GM06990 (cell line): ENCODE results near the gene USP34.

Experiments used
- DNase-seq: peaks from one replicate; pipeline ENCODE4 v3.0.0-alpha.2; 2011; ENCODE audit not compliant: insufficient read length; ENCODE audit errors: extremely low read depth
- H3K27me3 ChIP-seq: replicated peaks from 2 replicates; pipeline ENCODE4 v1.6.0; 2011; ENCODE audit warnings: low read length; ENCODE audit not compliant: control insufficient read depth, insufficient read depth
- H3K36me3 ChIP-seq: 2 replicates; pipeline ENCODE4 v1.5.1; 2011; ENCODE audit warnings: low read length; ENCODE audit not compliant: control insufficient read depth, insufficient read depth
- H3K4me3 ChIP-seq: replicated peaks from 2 replicates; pipeline ENCODE4 v1.5.1; 2011; ENCODE audit warnings: low read depth, mild to moderate bottlenecking, control low read depth, low read length
- CTCF ChIP-seq: IDR thresholded peaks from 2 replicates; pipeline ENCODE4 v1.5.1; 2011; ENCODE audit warnings: low read length, control low read depth, mild to moderate bottlenecking, inconsistent platforms; ENCODE audit not compliant: insufficient read depth, poor library complexity, severe bottlenecking

USP34 gene

DNA sequence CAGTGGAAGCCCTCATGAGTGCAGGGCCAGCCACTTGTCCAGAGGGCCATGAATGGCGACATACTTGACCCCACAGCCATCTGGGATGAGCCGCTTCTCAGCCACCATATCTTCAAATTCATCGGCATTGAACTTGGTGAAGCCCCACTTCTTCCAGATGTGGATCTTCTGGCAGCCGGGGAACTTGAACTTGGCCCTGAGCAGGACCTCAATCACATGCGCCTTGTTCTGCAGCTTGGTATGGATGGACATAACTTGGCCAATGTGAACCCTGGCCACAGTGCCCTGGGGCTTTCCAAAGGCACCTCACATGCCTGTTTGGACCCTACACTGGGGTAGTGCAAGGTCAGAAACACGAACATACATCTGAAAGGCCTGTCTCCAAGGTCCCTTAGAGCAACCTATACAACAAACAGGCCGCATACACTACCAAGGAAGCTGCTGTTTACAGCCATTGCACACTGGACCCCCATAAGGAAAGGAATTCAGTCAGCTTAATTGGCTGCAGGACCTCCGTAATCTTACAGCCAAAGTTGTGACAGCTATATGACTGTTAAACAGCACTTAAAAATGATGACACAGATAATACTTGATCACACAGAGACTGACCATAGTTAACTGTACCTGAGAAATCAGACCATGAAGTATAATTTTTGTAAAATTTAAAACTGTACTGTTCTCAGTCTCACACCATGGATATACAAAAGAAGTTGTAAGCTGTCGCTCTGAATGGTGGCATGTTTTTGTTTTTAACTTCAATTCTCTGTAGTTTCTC, 53.8 kb downstream of the USP34 start:
- DNase-seq = no peak
- H3K27me3 ChIP-seq = no peaks in the 10 kb centered on the region
- H3K4me3 ChIP-seq = no peak overlapping the region
- H3K36me3 ChIP-seq = no peaks in the 10 kb centered on the region; the same call in 1 of the 2 replicates
- no peak for TF ChIP-seq CTCF

- Histone ChIP-seq H3K36me3 (no peaks in the 10 kb centered on the region; the same call in 1 of the 2 replicates), H3K27me3 (no peaks in the 10 kb centered on the region), H3K4me3 (no peak overlapping the region)
- TF ChIP-seq CTCF = no peak
- no peak for DNase-seq
Observed at GRCh38 chr2:61415265-61415664, 55.6 kb downstream of the USP34 start.

DNA sequence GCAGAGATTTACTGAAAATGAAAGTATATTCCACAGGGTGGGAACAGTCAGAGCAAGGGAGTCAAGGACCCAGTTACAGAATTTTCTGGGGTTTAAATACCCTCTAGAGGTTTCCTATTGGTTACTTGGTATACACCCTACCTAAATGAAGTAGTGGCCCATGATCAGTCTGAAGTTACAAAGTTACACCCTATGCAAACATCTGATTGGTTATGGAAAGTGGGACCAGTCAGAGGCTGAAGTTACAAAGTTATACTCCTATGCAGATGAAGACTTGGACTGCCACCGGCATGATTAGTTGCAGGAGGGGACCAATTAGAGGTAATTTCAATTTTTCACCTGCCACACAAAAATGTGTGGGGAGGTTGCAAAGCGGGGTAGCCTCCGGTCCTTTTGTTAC, 56.2 kb downstream of the USP34 start:
- Histone ChIP-seq H3K27me3 (no peaks in the 10 kb centered on the region), H3K36me3 (no peaks in the 10 kb centered on the region; the same call in 1 of the 2 replicates), H3K4me3 (no peak overlapping the region)
- TF ChIP-seq CTCF = no peak
- DNase-seq = no peak

DNA sequence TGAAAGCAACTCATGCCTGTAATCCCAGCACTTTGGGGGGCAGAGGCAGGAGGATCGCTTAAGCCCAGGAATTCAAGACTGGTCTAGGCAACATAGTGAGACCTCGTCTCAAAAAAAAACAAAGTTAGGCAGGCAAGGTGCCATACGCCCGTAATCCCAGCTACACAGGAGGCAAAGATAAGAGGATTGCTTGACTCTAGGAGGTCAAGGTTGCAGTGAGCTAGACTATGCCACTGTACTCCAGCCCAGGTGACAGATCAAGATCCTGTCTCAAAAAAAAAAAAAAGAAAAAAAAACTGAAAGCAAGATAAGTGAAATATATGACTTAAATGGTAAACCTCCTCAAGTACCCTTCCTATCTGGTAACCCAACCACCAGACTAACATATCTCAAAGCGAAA, 59.8 kb downstream of the USP34 start:
- no peak for DNase-seq
- Histone ChIP-seq H3K4me3 (no peak overlapping the region), H3K27me3 (no peaks in the 10 kb centered on the region), H3K36me3 (no peaks in the 10 kb centered on the region; the same call in 1 of the 2 replicates)
- no peak for TF ChIP-seq CTCF

DNA sequence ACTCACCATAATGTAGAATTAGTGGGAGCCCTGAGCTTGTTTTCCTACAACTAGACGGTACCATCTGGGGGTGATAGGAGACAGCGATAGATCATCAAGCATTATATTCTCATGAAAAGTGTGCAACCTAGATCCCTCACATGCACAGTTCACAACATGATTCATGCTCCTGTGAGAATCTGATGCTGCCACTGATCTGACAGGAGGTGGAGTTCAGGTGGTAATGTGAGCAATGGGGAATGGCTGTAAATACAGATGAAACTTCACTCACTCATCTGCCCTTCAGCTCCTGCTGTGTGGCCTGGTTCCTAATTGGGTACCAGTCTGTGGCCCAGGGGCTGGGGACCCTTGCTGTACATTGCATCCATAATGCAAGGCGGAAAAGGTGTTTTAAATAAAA, 60.7 kb downstream of the USP34 start:
- TF ChIP-seq CTCF = no peak
- no peak overlapping the region for H3K4me3 ChIP-seq
- no peaks in the 10 kb centered on the region for H3K27me3 ChIP-seq
- no peak for DNase-seq
- no peaks in the 10 kb centered on the region; the same call in 1 of the 2 replicates for H3K36me3 ChIP-seq

GRCh38 chr2:61405813-61406212, 65.1 kb downstream of the USP34 start:
- no peak for DNase-seq
- Histone ChIP-seq H3K4me3 (no peak overlapping the region), H3K36me3 (peaks cover 2% of the 10 kb centered on the region; the same call in 1 of the 2 replicates), H3K27me3 (no peaks in the 10 kb centered on the region)
- TF ChIP-seq CTCF = no peak
